ENCODE measurements around the gene OST4.

OST4 gene

GRCh38 chr2:27053776-27054175, 17.7 kb downstream of the OST4 start:
- no peaks in the 10 kb centered on the region for H3K9me2 ChIP-seq (replicated peaks; ENCODE audit: control insufficient read depth, low read length)
- H3F3A ChIP-seq (ENCODE audit: control insufficient read depth, insufficient read depth): peaks cover 2% of the 10 kb centered on the region; the same call in 1 of the 2 replicates
- no peak overlapping the region for H3K27ac ChIP-seq (ENCODE audit: low read depth, low read length)
- H3K36me3 ChIP-seq (ENCODE audit: control insufficient read depth, low read length): peaks cover 35% of the 10 kb centered on the region
- H4K20me1 ChIP-seq (ENCODE audit: control insufficient read depth, insufficient read depth, low read depth, low read length): no peaks in the 10 kb centered on the region
- H3K9me3 ChIP-seq (ENCODE audit: control insufficient read depth, insufficient read depth, low read length): no peaks in the 10 kb centered on the region
- H3K4me2 ChIP-seq (ENCODE audit: low read length): no peak overlapping the region
- TF ChIP-seq EZH2phosphoT487 (IDR thresholded peaks at IDR 0.05; ENCODE audit: borderline replicate concordance, low read length) (no peak), CTCF (IDR thresholded peaks at IDR 0.05; ENCODE audit: low read depth, low read length, poor library complexity, severe bottlenecking) (no peak)
- no peak overlapping the region for H3K4me3 ChIP-seq (ENCODE audit: low read length)
- no peaks in the 10 kb centered on the region for H3K27me3 ChIP-seq (ENCODE audit: control insufficient read depth, low read length)
- peaks cover 4% of the 10 kb centered on the region for H3K79me2 ChIP-seq (ENCODE audit: control insufficient read depth, low read length)
- H3K4me1 ChIP-seq (ENCODE audit: control insufficient read depth, low read length): peaks cover 16% of the 10 kb centered on the region

DNA sequence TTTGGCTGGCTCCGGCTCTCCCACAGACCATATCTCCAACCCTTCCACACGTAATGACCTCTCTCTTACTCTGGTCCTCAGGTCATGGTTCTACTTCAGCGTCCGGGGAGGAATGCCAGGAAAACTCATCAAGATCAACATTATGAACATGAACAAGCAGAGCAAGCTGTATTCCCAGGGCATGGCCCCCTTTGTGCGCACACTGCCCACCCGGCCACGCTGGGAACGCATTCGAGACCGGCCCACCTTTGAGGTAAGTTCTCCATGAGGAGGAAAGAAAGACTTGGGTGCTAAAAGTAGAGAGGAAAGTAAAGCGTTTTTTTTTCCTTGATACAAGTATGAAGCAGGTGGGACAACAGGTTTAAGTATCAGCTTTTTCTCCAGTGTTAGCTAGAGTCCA, 18.1 kb downstream of the OST4 start:
- no peak overlapping the region for H3K4me2 ChIP-seq (ENCODE audit: low read length)
- H3F3A ChIP-seq (ENCODE audit: control insufficient read depth, insufficient read depth): peaks cover 2% of the 10 kb centered on the region; the same call in 1 of the 2 replicates
- H3K36me3 ChIP-seq (ENCODE audit: control insufficient read depth, low read length): peaks cover 35% of the 10 kb centered on the region
- no peak for TF ChIP-seq CTCF (IDR thresholded peaks at IDR 0.05; ENCODE audit: low read depth, low read length, poor library complexity, severe bottlenecking)
- TF ChIP-seq EZH2phosphoT487 (IDR thresholded peaks at IDR 0.05; ENCODE audit: borderline replicate concordance, low read length): no peak
- no peaks in the 10 kb centered on the region for H3K27me3 ChIP-seq (ENCODE audit: control insufficient read depth, low read length)
- no peak overlapping the region for H3K27ac ChIP-seq (ENCODE audit: low read depth, low read length)
- peaks cover 4% of the 10 kb centered on the region for H3K79me2 ChIP-seq (ENCODE audit: control insufficient read depth, low read length)
- H3K4me3 ChIP-seq (ENCODE audit: low read length): no peak overlapping the region
- H3K4me1 ChIP-seq (ENCODE audit: control insufficient read depth, low read length): peaks cover 16% of the 10 kb centered on the region
- no peaks in the 10 kb centered on the region for H4K20me1 ChIP-seq (ENCODE audit: control insufficient read depth, insufficient read depth, low read depth, low read length)
- H3K9me2 ChIP-seq (replicated peaks; ENCODE audit: control insufficient read depth, low read length): no peaks in the 10 kb centered on the region
- H3K9me3 ChIP-seq (ENCODE audit: control insufficient read depth, insufficient read depth, low read length): no peaks in the 10 kb centered on the region

- Histone ChIP-seq H3F3A (ENCODE audit: control insufficient read depth, insufficient read depth) (peaks cover 8% of the 10 kb centered on the region), H4K20me1 (ENCODE audit: control insufficient read depth, insufficient read depth, low read depth, low read length) (no peaks in the 10 kb centered on the region), H3K79me2 (ENCODE audit: control insufficient read depth, low read length) (peaks cover 4% of the 10 kb centered on the region), H3K9me2 (replicated peaks; ENCODE audit: control insufficient read depth, low read length) (no peaks in the 10 kb centered on the region), H3K4me3 (ENCODE audit: low read length) (peak overlapping the region; percentile 85), H3K4me1 (ENCODE audit: control insufficient read depth, low read length) (peaks cover 16% of the 10 kb centered on the region), H3K27ac (ENCODE audit: low read depth, low read length) (no peak overlapping the region), H3K9me3 (ENCODE audit: control insufficient read depth, insufficient read depth, low read length) (no peaks in the 10 kb centered on the region), H3K27me3 (ENCODE audit: control insufficient read depth, low read length) (no peaks in the 10 kb centered on the region), H3K36me3 (ENCODE audit: control insufficient read depth, low read length) (peaks cover 28% of the 10 kb centered on the region), H3K4me2 (ENCODE audit: low read length) (peak overlapping the region; percentile 93)
- no peak for TF ChIP-seq CTCF (IDR thresholded peaks at IDR 0.05; ENCODE audit: low read depth, low read length, poor library complexity, severe bottlenecking)
- TF ChIP-seq EZH2phosphoT487 (IDR thresholded peaks at IDR 0.05; ENCODE audit: borderline replicate concordance, low read length): no peak
Observed at GRCh38 chr2:27051902-27052645, 19.4 kb downstream of the OST4 start.

Measured in DOHH2 (cell line).